Esophagus squamous epithelium (tissue), 4 donors: ENCODE results near the gene NR4A1.

Experiments used
- POLR2A ChIP-seq, 4 donors: fragments of 450-650 bp; IDR thresholded peaks; one replicate each; pipeline ENCODE4 v1.6.1; 2017; ENCODE audit warnings: antibody characterized with exemption in 4 of 4, mild to moderate bottlenecking in 4 of 4, moderate library complexity in 3 of 4
- TF ChIP-seq, protein P1 (sequence below), 6 experiments: fragments of 450-650 bp in 4 of 6; fragments of 200-600 bp in 2 of 6; sonication (generic) in 2 of 6; IDR thresholded peaks; one replicate each; pipeline ENCODE4 v1.5.1; 2016 to 2019; ENCODE audit warnings: antibody characterized with exemption in 6 of 6, mild to moderate bottlenecking in 4 of 6, moderate library complexity in 4 of 6

- TF ChIP-seq POLR2A (IDR thresholded peaks at IDR 0.05): no peak
- TF ChIP-seq, protein P1, sequence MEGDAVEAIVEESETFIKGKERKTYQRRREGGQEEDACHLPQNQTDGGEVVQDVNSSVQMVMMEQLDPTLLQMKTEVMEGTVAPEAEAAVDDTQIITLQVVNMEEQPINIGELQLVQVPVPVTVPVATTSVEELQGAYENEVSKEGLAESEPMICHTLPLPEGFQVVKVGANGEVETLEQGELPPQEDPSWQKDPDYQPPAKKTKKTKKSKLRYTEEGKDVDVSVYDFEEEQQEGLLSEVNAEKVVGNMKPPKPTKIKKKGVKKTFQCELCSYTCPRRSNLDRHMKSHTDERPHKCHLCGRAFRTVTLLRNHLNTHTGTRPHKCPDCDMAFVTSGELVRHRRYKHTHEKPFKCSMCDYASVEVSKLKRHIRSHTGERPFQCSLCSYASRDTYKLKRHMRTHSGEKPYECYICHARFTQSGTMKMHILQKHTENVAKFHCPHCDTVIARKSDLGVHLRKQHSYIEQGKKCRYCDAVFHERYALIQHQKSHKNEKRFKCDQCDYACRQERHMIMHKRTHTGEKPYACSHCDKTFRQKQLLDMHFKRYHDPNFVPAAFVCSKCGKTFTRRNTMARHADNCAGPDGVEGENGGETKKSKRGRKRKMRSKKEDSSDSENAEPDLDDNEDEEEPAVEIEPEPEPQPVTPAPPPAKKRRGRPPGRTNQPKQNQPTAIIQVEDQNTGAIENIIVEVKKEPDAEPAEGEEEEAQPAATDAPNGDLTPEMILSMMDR (IDR thresholded peaks at IDR 0.05): no peak
Measured at GRCh38 chr12:52057638-52058576, 6.7 kb downstream of the NR4A1 start.
